Stimulated activated CD8-positive, alpha-beta memory T cell treated with anti-CD3 and anti-CD28 coated beads, Interleukin-15, amount 100 ng/mL, for 24 hours (primary cell): ENCODE measurements around the gene HDC.

ENCODE experiments used
- DNase-seq: peaks from one replicate; pipeline ENCODE4 v3.0.0-alpha.2; 2020; ENCODE audit warnings: low read depth

Gene HDC

DNA sequence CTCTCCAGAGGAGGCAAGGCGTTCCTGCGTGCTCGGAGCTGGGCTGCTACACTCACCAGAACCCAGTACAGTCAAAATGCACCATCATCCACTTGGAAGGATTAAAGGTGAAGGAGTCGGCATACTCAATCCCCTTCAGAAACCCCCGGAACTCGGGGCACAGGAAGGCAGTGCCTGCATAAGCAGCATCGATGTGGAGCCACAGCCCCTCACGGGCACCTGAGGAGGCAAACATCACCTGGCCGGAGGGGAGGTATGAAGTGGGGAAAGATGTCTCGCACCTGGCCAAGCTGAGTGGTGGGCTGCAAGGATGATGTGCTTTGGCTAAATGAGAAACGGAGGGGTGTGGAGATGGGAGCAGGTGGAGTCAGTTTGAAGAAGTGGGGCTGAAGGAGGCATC lies 13.0 kb downstream of the HDC start:
- no peak for DNase-seq

DNA sequence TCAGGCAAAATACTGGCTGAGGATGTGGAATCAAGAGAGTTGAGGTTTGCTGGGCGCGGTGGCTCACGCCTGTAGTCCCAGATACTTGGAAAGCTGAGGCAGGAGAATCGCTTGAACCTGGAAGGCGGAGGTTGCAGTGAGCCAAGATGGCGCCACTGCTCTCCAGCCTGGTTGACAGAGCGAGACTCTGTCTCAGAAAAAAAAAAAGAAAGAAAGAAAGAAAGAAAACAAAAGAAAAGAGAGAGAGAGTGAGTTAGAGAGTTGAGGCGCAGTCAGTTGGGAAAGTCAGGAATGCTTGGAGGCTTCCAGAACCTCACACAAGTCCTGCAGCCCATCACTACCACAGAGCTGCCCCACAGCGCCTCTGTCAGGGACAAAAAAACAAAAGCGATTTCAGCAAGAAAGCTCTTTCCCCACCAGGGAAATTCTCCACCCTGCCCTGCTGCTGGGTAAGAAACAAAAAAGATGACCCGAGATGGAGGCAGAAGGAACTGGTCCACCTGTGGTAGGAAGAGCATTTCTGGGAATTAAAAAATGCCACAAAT lies 13.8 kb downstream of the HDC start:
- no peak for DNase-seq

DNA sequence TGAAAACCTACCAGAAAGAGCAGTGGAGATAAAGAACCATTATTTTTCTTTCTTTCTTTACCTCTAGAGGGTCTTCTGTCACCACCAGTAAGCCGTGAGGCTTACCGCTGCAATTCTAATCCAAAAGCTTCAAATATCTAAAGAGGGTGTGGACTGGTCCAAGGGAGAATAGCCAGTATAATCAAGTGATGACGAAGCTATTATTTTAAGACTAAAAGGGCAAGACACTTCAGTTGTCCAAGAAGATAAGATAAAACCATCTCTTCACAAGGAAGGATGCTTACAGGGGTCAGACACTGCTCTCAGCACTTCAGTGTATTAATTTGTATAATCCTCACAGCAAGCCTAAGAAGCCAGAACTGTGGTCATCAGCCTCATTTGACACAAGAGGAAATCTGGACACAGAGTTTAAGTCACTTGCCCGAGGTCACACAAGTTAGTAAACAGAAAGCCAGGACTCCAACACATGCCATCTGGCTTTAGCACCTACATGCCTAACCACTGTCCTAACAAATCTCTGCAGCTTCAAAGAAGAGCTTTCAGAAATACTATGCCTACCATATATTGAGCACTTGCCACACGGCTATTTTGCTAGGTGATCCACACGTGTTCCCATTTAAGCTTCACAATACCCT lies 14.6 kb downstream of the HDC start:
- no peak for DNase-seq

DNA sequence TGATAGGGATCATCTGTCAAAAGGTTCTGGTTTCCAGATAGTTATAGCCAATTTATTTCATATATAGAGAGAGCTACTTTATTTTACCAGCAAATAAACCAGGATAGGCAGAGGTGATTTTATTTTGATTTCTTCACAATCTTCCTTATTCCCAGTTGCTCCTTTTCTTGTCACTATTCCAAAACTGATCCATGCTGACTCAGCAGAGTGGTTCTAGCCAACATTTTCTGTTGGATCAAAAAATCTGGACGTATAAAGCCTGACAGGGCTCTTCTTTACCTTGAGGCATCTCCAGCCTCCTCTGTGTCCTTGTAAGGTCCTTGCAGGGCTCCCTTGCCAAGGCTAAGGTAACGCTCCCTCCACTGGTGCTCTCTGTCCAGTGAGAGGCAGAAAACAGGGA lies 15.8 kb downstream of the HDC start:
- no peak for DNase-seq

DNA sequence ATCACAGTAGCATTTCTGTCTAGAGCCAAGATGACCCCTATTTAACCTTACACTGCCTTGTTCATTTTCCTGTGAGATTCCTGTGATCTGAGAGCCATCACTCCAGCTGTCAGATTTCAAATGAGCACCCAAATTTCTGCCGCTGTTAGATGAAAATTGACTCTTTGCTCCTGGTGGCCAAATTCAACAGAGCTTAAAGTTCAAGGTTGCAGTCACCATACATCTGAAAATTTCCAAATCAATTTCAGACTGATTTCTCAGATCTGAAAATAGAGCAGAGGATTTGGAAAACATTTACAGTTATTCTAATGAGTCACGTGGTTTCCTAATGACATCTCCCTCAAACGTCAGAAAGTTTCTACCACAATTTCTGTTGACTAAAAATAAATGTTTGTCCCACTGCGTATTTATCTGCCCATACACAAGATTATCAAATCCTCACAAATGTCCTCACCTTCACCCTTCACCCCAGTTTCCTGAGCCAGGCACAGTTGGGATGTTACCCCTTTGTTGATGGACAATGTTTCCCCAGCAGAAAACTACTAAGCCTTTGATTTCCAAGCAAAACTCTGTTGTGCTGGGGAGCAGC lies 16.4 kb downstream of the HDC start:
- DNase-seq: no peak

DNA sequence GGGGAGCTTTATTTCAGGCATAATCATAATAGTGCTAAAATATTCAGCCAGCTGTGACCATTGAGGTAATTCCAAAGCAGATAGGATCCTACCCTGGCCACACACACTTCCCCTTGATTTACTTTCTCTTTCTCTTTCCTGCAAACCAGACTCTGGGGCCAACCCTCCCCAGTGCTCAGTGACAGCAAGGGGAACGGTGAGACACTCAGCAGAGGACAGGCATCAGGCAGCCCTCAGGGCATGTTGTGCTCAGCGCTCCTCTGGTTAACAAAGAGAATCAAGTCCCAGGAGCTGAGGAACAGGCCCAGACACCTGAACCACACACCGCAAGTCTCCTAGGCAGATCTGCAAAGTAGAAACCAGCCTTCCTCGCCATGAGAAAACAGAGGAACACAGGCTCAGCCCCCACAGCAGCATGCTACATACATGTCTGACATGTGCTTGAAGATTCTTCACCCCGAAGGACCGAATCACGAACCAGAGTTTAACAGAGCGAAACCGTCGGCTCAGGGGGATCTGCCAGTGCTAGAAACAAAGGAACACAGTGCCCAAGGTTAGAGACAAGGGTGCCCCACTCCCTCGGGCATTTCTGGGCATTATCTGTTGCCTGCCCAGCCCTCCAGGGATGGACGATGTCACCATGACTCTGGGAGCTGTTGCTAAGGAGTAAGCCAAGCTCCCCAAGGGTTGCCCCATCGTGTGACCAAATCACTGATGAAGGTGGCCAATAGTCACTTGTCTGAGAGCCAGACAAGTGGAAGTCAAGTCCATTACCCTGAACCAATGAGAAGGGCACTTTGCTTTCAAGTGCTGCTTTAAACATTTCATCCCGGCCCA lies 17.5 kb downstream of the HDC start:
- DNase-seq: no peak

DNA sequence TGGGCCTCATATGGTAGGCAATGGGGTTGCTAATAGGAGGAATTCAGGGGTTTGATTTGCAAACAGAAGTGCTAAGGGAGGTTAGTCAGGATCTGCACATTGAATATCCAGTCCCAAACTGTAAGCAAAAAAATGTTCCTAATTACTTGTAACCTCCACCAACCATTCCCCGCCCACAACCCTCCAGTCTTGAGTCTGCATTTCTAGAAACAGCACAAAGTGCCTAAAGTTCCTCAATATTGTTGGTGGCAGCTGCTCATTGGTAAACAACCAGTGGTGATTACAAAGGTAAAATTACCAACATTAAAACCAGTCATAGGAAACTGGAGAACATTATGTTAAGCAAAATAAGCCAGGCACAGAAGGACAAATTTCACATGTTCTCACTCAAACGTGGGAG lies 18.9 kb downstream of the HDC start:
- DNase-seq: no peak

DNA sequence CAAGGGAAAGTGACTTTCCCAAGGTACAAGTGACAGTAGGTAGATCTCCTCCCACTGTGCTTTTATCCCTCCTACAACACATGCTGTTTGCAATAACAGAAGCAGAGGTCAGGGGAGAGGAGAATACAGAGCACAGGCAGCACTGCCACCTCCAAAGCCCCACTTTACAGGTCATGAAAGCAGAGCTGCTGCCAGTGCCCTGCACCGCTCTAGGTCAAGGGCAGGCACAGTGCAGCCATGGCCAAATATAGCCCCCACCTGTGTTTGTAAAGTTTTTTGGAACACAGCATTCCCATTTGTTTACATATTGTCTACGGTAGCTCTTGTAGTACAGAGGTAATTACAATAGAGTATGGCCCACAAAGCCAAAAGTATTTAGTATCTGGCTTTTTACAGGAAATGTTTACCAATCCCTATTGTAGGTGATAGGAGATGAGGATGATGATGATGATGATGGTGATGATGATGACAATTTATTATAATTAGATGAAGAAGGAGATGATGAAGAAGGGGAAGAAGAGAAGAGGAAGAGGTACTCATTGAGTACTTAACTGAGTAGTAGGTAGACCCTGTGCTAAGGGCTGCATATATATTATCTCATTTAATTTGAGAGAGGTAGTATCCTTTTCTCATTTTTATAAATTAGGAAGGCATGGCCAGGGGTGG lies 20.4 kb downstream of the HDC start:
- no peak for DNase-seq

DNA sequence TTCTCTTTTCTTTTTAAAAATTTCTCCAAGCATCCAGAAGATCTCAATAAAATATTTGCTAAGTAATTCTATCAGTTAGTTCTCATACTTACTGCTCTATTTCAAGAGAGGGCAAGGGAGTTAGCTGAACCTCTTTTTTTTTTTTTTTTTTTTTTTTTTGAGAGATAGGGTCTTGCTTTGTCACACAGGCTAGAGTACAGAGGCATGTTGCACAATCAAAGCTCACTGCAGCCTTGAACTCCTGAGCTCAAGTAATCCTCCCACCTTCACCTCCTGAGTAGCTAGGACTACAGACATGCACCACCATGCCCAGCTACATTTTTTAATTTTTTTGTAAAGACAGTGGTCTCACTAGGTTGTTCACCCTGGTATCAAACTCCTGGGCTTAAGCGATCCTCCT lies 21.4 kb downstream of the HDC start:
- DNase-seq: no peak

DNA sequence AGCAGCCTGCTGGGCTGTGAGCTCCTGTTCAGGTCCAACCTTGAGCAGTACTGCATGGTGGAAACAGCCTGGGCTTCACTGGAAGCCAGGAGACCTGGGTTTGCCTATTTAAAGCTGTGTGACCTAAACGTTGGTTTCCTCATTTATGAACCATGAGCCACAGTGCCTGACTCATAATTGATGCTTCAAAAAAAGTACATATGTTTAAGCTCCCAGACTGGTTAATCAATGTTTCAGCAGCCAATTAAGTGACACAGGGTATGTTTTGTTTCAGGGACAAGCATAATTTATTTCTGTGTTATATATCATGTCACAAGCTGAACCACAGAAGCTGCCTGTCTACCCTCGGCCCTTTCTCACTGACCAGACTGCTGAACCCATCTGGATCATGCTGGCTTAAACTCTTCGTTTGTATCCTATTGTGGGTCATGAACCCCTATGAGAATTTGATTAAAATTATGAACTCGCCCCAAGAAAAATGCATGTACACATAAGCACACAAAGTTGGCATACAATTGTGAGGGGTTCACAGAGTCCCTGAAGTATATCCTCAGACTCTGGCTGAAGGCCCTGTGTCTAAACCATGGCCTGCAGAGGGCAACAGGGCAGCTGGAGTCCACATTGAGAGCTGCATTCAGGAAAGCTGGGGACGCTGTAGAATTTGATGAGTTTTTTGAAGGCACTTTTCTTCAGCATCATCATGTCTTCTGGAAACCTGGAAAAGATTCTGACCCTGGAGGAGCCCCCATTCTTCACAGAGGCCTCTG lies 23.7 kb downstream of the HDC start:
- DNase-seq: no peak

DNA sequence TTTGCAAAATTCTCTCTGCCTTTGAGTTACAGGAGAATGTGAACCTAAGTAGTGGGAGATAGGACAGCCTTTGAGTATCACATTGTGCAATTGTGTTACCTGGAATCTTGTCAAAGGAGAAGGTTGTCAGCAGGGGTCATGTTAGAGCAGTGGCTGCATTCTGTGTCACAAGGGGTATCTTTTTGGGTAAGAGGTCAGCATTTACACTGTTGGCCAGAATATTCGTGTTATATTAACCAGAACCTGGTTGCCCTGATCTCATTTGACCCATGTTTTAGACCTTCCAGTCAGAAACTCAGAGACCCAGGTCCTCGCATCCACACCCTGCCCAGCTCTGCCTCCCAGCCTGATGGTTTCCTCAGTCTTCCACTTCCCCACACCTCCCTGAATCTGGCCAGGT lies 27.3 kb downstream of the HDC start:
- no peak for DNase-seq

DNA sequence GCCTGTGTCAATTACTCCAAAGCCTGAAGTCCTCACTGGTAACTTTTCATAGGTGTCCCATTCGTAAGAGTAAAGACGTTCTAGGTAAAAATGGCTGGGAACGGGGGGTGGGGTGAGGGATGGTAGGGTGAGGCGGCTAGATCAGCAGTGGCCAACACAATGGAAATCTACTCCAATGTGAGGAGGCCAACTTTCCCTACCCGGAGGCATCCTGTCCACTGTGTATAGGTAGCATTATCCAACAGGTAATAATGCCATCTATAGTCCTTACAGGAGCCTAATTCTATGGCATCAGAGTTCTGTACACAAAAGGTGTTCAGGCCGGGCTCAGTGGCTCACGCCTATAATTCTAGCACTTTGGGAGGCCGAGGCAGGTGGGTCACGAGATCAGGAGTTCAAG lies 29.1 kb downstream of the HDC start:
- DNase-seq: no peak

DNA sequence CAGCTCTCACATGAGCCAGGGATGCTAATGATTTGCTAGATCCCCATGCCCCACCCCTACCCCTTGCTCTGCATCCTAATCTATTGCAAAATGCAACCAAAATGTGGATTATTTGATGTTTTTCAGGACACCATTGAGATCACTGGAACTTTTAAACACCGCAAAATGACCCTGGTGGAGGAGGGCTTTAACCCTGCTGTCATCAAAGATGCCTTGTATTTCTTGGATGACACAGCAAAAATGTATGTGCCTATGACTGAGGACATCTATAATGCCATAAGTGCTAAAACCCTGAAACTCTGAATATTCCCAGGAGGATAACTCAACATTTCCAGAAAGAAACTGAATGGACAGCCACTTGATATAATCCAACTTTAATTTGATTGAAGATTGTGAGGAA lies 29.7 kb downstream of the HDC start:
- DNase-seq: no peak

DNA sequence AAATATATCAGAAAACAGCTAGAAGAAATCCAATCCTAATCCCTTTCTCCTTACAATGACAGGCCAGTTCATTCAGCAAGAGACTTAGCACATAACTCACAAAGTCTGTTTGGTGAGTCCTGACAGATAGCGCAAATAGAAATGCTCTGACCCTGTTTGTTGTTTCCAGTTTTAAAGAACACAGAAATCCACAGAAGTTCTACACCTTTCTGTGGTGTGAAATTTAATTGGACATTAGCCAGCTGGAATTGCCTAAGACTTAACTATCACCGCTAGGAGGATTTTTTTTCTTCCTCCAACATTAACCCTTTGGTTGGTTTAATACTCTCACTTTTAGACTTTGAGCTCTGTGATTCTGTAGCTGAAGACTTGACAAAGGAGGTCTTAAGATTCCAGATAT lies 30.8 kb downstream of the HDC start:
- DNase-seq: no peak

DNA sequence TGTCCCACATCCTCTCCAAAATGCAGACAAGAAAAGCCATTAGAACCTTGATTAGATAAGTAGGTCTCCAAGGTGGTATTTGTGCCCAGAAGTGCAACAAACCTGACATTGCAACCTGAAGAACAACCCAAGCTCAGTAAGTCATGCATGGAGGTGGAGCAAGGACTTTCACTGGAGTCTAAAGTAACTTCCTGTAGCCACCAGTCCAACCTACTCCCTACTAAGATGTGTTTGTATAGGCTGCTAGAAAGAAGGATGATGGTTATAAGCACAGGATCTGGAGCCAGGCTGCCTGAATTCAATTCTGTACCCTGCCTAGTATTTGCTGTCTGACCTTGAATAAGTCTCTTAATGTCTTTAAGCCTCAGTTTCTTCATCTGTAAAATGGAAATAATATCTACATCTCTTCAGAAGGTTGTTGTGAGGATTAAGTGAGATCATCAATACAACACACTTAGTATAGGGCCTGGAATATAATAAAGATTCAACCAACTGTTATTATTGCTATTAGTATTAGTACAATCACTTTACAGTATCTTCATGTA lies 32.3 kb downstream of the HDC start:
- no peak for DNase-seq

DNA sequence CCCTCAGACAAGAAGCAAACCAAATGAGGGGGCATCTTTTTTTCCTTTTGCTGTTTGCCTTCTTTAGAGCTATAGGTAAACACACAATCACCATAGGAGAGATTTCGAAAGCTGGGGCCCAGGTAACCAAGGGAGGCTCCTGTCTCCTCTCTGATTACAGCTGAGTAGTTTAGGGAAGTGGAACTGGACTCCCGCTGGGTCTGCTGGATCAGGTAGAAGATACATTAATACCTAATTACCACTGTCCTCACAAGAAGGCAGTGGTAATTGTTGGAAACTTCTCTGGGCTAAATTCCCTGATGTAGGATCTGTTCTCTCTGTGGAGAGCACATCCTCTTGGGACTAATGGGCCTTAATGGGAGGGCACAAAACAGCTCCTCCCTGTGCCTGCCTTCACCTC lies 32.7 kb downstream of the HDC start:
- DNase-seq: no peak

DNA sequence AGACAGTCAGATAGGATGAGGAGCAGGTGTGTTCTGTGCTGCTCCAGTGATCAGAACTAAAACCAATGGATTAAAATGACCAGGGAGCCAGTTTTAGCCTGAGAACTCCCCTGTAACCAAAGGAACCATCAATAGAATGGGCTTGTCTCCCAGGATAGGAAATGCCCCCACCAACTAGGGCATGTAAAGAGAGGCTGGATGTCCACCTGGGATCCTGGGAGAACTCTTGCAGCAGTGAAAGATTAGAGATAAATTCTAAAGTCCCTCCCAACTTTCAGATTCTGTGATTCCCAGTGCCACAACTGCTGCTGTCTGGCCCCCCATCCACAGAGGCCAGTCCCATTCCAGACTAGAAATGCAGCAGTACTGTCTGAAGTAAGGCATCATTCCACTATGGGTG lies 33.8 kb downstream of the HDC start:
- DNase-seq: no peak

DNA sequence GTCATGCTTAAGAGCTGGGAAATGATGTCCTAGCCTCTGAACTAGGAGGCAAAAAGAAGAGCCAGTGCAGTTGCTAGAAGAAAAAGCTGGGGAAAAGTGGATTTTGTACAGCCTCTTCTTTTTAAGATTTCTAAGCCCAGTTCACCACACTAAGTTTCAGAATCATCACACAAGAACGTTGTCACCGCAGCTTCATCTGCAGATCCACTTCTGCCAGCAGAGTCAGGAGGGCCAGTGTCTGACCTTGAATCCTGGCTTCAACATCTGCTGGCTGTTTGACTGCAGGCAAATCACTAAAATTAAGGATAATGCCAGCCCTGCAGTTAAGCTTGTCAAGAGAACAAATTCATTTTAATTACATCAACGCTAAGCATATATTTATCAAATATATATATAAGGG lies 36.2 kb downstream of the HDC start:
- no peak for DNase-seq

DNA sequence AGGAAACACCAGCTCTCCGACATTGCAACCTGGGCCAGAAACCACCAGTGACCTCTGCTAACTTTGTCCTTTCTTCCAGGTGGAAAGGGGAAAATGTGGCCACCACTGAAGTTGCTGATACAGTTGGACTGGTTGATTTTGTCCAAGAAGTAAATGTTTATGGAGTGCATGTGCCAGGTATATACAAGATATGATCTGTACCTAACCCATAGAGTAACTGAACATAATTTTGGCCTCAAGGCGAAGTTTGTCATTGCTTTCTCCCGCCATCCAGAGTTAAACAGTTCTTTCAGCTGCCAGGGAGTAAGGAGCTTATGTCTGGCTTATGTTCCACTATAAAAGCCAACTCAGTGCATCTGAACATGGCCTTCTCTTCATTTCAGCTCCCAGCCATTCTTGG lies 36.7 kb downstream of the HDC start:
- no peak for DNase-seq

DNA sequence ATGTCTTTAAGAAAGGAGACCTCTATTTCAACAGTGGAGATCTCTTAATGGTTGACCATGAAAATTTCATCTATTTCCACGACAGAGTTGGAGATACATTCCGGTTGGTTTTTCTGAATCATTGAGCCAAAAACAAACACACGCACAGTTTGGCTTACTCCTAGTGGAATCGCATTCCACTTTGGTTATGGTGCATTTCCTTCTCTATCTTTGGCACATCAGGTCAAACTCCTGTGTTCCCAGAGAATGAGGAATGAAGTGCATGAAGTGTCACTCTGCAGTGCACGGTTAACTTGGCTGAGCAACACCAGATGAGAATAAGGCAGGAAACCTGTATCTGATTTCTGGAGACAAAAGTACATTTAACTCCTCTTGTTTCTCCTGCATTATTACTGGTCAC lies 38.5 kb downstream of the HDC start:
- no peak for DNase-seq

DNA sequence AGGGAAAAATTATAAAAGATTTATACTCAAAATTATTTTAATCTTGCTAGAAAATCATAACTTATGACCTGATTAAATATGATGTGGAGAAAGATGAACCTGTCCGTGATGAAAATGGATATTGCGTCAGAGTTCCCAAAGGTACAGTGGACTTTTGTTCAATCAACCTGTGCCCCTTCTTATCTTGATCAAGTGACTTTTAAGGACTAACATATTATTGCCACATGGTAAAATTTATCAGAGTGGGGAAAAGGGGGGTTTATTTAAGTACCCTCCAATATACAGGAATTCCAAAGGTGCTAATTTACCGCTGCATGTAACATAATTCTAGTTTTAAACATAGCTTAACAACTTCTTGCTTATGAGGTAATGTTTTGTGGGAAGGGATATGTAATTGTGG lies 39.6 kb downstream of the HDC start:
- DNase-seq: no peak

DNA sequence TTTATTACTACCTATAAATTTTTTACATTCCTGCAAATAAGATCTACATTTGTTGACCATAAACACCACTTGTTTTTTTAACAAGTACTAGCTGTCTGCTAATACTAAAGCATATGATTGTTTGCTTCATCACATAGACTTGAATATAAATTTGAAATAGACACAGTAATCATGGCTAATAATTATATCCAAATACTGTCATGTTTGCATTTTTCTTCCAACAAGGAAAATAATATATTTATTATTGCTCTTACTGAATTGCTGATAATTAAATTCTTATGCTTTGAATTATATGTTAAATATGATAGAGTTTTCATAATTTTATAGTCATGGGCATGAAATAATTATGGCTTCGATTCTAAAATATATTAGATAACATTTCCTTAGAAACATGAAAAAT lies 40.5 kb downstream of the HDC start:
- no peak for DNase-seq
